ENCODE data around the gene MTPN. TPM values are rescaled to one million over a fixed set of nuclear protein-coding genes. Genes with fewer than 3 reads are reported as not detected.

MTPN gene
- total RNA-seq, 1 donor from 2014 or later, result 114 TPM

GRCh38 chr7:135939261-135939812, 37.8 kb downstream of the MTPN start:
- no peak for TF ChIP-seq CTCF (conservative IDR thresholded peaks at IDR 0.05)
- Mint-ChIP-seq H3K4me1 (peaks cover 13% of the 10 kb centered on the region), H3K4me3 (no peak overlapping the region), H3K36me3 (ENCODE audit: low read depth) (no peaks in the 10 kb centered on the region), H3K9me3 (no peaks in the 10 kb centered on the region), H3K27ac (ENCODE audit: unreplicated experiment) (peak overlapping the region; percentile 89), H3K27me3 (ENCODE audit: low read depth) (no peaks in the 10 kb centered on the region)
- DNase-seq (ENCODE audit: low read depth, low spot score), result no peak

- Mint-ChIP-seq H3K9me3 (no peaks in the 10 kb centered on the region), H3K4me3 (no peak overlapping the region), H3K27me3 (ENCODE audit: low read depth) (no peaks in the 10 kb centered on the region), H3K4me1 (peaks cover 13% of the 10 kb centered on the region), H3K36me3 (ENCODE audit: low read depth) (no peaks in the 10 kb centered on the region), H3K27ac (ENCODE audit: unreplicated experiment) (no peak overlapping the region)
- no peak for TF ChIP-seq CTCF (conservative IDR thresholded peaks at IDR 0.05)
- DNase-seq (ENCODE audit: low read depth, low spot score), result no peak
These were observed 38.6 kb downstream of the MTPN start for GRCh38 chr7:135938563-135938962.

GRCh38 chr7:135938086-135938485, 39.1 kb downstream of the MTPN start:
- H3K27ac Mint-ChIP-seq (ENCODE audit: unreplicated experiment), result no peak overlapping the region
- H3K4me3 Mint-ChIP-seq, result no peak overlapping the region
- DNase-seq (ENCODE audit: low read depth, low spot score), result no peak
- H3K27me3 Mint-ChIP-seq (ENCODE audit: low read depth), result no peaks in the 10 kb centered on the region
- peaks cover 13% of the 10 kb centered on the region for H3K4me1 Mint-ChIP-seq
- no peaks in the 10 kb centered on the region for H3K36me3 Mint-ChIP-seq (ENCODE audit: low read depth)
- H3K9me3 Mint-ChIP-seq, result no peaks in the 10 kb centered on the region
- no peak for TF ChIP-seq CTCF (conservative IDR thresholded peaks at IDR 0.05)

GRCh38 chr7:135936497-135937217, 40.5 kb downstream of the MTPN start:
- H3K27me3 Mint-ChIP-seq (ENCODE audit: low read depth), result no peaks in the 10 kb centered on the region
- H3K4me3 Mint-ChIP-seq, result no peak overlapping the region
- no peaks in the 10 kb centered on the region for H3K36me3 Mint-ChIP-seq (ENCODE audit: low read depth)
- no peaks in the 10 kb centered on the region for H3K9me3 Mint-ChIP-seq
- no peak overlapping the region for H3K27ac Mint-ChIP-seq (ENCODE audit: unreplicated experiment)
- H3K4me1 Mint-ChIP-seq, result peaks cover 13% of the 10 kb centered on the region
- no peak for DNase-seq (ENCODE audit: low read depth, low spot score)
- TF ChIP-seq CTCF (conservative IDR thresholded peaks at IDR 0.05), result no peak

- TF ChIP-seq CTCF (conservative IDR thresholded peaks at IDR 0.05), result no peak
- H3K27me3 Mint-ChIP-seq (ENCODE audit: low read depth), result no peaks in the 10 kb centered on the region
- H3K4me3 Mint-ChIP-seq, result no peak overlapping the region
- no peaks in the 10 kb centered on the region for H3K9me3 Mint-ChIP-seq
- DNase-seq (ENCODE audit: low read depth, low spot score), result no peak
- H3K4me1 Mint-ChIP-seq, result peaks cover 23% of the 10 kb centered on the region
- no peak overlapping the region for H3K27ac Mint-ChIP-seq (ENCODE audit: unreplicated experiment)
- no peaks in the 10 kb centered on the region for H3K36me3 Mint-ChIP-seq (ENCODE audit: low read depth)
These were observed 42.5 kb downstream of the MTPN start for GRCh38 chr7:135934651-135935050.
